IMR-90 (cell line): ENCODE measurements around the gene TECTA.

ENCODE experiments used
- BHLHE40 ChIP-seq: fragments of 150-350 bp; IDR thresholded peaks from 2 replicates; pipeline ENCODE4 v1.6.1; 2016; ENCODE audit warnings: mild to moderate bottlenecking, low read depth, low read length
- CEBPB ChIP-seq: IDR thresholded peaks from 2 replicates; pipeline ENCODE4 v1.6.1; 2012; ENCODE audit warnings: low read depth, low read length, improper control_type of control experiment
- FOS ChIP-seq: fragments of 150-350 bp; IDR thresholded peaks from 2 replicates; pipeline ENCODE4 v1.6.1; 2016; ENCODE audit warnings: low read depth, low read length
- MAFK ChIP-seq: IDR thresholded peaks from 2 replicates; pipeline ENCODE4 v1.6.1; 2012; ENCODE audit warnings: low read depth, low read length, improper control_type of control experiment
- MAZ ChIP-seq: IDR thresholded peaks from 2 replicates; pipeline ENCODE4 v1.6.1; 2012; ENCODE audit warnings: low read depth, mild to moderate bottlenecking, low read length, improper control_type of control experiment, moderate library complexity, borderline replicate concordance
- MXI1 ChIP-seq: IDR thresholded peaks from 2 replicates; pipeline ENCODE4 v1.6.1; 2012; ENCODE audit warnings: low read depth, mild to moderate bottlenecking, low read length, moderate library complexity, borderline replicate concordance
- POLR2A ChIP-seq: IDR thresholded peaks from 2 replicates; pipeline ENCODE4 v1.6.1; 2012; ENCODE audit warnings: mild to moderate bottlenecking, low read depth, low read length
- RAD21 ChIP-seq: IDR thresholded peaks from 2 replicates; pipeline ENCODE4 v1.6.1; 2012; ENCODE audit warnings: low read length, improper control_type of control experiment
- RCOR1 ChIP-seq: IDR thresholded peaks from 2 replicates; pipeline ENCODE4 v1.6.1; 2012; ENCODE audit warnings: mild to moderate bottlenecking, low read length, improper control_type of control experiment; ENCODE audit not compliant: insufficient replicate concordance
- RFX5 ChIP-seq: IDR thresholded peaks from 2 replicates; pipeline ENCODE4 v1.8.0; 2012; ENCODE audit warnings: low read depth, mild to moderate bottlenecking, low read length, moderate library complexity
- TF ChIP-seq, protein P1 (sequence below): conservative IDR thresholded peaks from 2 replicates; pipeline ENCODE4 v1.5.1; 2012; ENCODE audit warnings: mild to moderate bottlenecking, low read depth, low read length, improper control_type of control experiment
- TF ChIP-seq, protein P2 (sequence below): fragments of 150-350 bp; IDR thresholded peaks from 2 replicates; pipeline ENCODE4 v1.6.1; 2016; ENCODE audit warnings: low read depth, mild to moderate bottlenecking, low read length, moderate library complexity, borderline replicate concordance
- TF ChIP-seq, protein P3 (sequence below): fragments of 150-350 bp; IDR thresholded peaks from 2 replicates; pipeline ENCODE4 v1.6.1; 2017; ENCODE audit warnings: mild to moderate bottlenecking, antibody characterized with exemption, low read length, low read depth

DNA sequence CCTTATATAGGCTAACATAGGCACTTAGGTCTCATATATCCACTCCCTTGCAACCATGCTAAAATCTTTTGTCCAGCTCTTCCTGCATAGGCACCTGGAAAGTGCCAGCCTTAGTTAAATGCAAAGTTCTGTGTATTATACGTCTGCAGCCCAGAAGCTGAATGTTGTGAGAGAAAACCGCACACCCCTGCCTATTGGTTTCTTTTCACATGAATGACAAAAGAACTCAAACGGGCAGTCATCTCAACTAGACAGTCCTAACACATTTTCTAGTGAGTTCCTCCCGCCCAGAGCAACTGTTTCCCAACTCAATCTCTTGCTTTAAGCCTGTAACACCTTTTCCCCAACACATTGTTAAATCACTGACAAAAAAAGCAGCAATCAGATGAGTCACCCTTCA is 122.1 kb downstream of the TECTA start:
- TF ChIP-seq RFX5 (no peak), RCOR1 (no peak), POLR2A (no peak), CEBPB (no peak), RAD21 (no peak), FOS (no peak), MAFK (no peak), MAZ (no peak), MXI1 (no peak), BHLHE40 (no peak)
- TF ChIP-seq, protein P1, sequence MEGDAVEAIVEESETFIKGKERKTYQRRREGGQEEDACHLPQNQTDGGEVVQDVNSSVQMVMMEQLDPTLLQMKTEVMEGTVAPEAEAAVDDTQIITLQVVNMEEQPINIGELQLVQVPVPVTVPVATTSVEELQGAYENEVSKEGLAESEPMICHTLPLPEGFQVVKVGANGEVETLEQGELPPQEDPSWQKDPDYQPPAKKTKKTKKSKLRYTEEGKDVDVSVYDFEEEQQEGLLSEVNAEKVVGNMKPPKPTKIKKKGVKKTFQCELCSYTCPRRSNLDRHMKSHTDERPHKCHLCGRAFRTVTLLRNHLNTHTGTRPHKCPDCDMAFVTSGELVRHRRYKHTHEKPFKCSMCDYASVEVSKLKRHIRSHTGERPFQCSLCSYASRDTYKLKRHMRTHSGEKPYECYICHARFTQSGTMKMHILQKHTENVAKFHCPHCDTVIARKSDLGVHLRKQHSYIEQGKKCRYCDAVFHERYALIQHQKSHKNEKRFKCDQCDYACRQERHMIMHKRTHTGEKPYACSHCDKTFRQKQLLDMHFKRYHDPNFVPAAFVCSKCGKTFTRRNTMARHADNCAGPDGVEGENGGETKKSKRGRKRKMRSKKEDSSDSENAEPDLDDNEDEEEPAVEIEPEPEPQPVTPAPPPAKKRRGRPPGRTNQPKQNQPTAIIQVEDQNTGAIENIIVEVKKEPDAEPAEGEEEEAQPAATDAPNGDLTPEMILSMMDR = no peak
- TF ChIP-seq, protein P2, sequence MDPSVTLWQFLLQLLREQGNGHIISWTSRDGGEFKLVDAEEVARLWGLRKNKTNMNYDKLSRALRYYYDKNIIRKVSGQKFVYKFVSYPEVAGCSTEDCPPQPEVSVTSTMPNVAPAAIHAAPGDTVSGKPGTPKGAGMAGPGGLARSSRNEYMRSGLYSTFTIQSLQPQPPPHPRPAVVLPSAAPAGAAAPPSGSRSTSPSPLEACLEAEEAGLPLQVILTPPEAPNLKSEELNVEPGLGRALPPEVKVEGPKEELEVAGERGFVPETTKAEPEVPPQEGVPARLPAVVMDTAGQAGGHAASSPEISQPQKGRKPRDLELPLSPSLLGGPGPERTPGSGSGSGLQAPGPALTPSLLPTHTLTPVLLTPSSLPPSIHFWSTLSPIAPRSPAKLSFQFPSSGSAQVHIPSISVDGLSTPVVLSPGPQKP = no peak
- TF ChIP-seq, protein P3, sequence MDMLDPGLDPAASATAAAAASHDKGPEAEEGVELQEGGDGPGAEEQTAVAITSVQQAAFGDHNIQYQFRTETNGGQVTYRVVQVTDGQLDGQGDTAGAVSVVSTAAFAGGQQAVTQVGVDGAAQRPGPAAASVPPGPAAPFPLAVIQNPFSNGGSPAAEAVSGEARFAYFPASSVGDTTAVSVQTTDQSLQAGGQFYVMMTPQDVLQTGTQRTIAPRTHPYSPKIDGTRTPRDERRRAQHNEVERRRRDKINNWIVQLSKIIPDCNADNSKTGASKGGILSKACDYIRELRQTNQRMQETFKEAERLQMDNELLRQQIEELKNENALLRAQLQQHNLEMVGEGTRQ = no peak
